HepG2 (cell line): ENCODE data around the gene C11orf65. TPM values are rescaled to one million over a fixed set of nuclear protein-coding genes. Genes with fewer than 3 reads are reported as not detected.

Experiments used
- ATF1 ChIP-seq: IDR thresholded peaks from 2 replicates; pipeline ENCODE4 v1.6.1; 2016; ENCODE audit warnings: mild to moderate bottlenecking, control low read depth
- DR1 ChIP-seq: sonication (generic); formaldehyde crosslinking; IDR thresholded peaks from 2 replicates; pipeline ENCODE4 v1.8.0; 2021; ENCODE audit warnings: mild to moderate bottlenecking, missing genetic modification reagents, inconsistent platforms
- GATAD2A ChIP-seq: IDR thresholded peaks from 2 replicates; pipeline ENCODE4 v1.6.1; 2016
- ISX ChIP-seq: sonication (generic); formaldehyde crosslinking; conservative IDR thresholded peaks from 2 replicates; pipeline ENCODE4 v1.5.0; 2020; ENCODE audit warnings: missing genetic modification reagents
- JUN ChIP-seq: sonication (generic); formaldehyde crosslinking; IDR thresholded peaks from 2 replicates; pipeline ENCODE4 v1.4.0; 2020; ENCODE audit warnings: mild to moderate bottlenecking, missing genetic modification reagents
- MYPOP ChIP-seq: sonication (generic); formaldehyde crosslinking; IDR thresholded peaks from 2 replicates; pipeline ENCODE4 v1.8.1; 2023; ENCODE audit warnings: mild to moderate bottlenecking, moderate library complexity, missing genetic modification reagents
- RFXAP ChIP-seq: sonication (generic); formaldehyde crosslinking; IDR thresholded peaks from 2 replicates; pipeline ENCODE4 v1.4.0; 2020; ENCODE audit warnings: missing genetic modification reagents, borderline replicate concordance
- SAFB2 ChIP-seq: sonication (generic); formaldehyde crosslinking; IDR thresholded peaks from 2 replicates; pipeline ENCODE4 v1.5.1; 2020; ENCODE audit warnings: missing genetic modification reagents, low read depth, mild to moderate bottlenecking, borderline replicate concordance
- ZC3H13 ChIP-seq: sonication (generic); formaldehyde crosslinking; IDR thresholded peaks from 2 replicates; pipeline ENCODE4 v1.8.1; 2023; ENCODE audit warnings: mild to moderate bottlenecking, missing genetic modification reagents, moderate library complexity
- ZNF280D ChIP-seq: sonication (generic); formaldehyde crosslinking; IDR thresholded peaks from 2 replicates; pipeline ENCODE4 v1.5.1; 2020; ENCODE audit warnings: mild to moderate bottlenecking, missing genetic modification reagents
- ZNF430 ChIP-seq: sonication (generic); formaldehyde crosslinking; IDR thresholded peaks from 2 replicates; pipeline ENCODE4 v1.9.0; 2021; ENCODE audit warnings: mild to moderate bottlenecking, missing genetic modification reagents
- ZNF605 ChIP-seq: sonication (generic); formaldehyde crosslinking; IDR thresholded peaks from 2 replicates; pipeline ENCODE4 v1.8.0; 2022; ENCODE audit warnings: mild to moderate bottlenecking, missing genetic modification reagents
- ZNF670 ChIP-seq: sonication (generic); formaldehyde crosslinking; IDR thresholded peaks from 2 replicates; pipeline ENCODE4 v1.8.0; 2022; ENCODE audit warnings: mild to moderate bottlenecking, missing genetic modification reagents, borderline replicate concordance
- ZNF777 ChIP-seq: sonication (generic); formaldehyde crosslinking; IDR thresholded peaks from 2 replicates; pipeline ENCODE4 v1.4.0; 2020; ENCODE audit warnings: missing genetic modification reagents
- ZSCAN9 ChIP-seq: IDR thresholded peaks from 2 replicates; pipeline ENCODE4 v1.6.1; 2016; ENCODE audit warnings: borderline replicate concordance
- polyA plus RNA-seq, 8 experiments: library from polyadenylated mRNA; depleted of rRNA in 3 of 8; stranded (reverse) in 7 of 8; unstranded in 1 of 8; fragments of >200 nt; fragmentation: Illumina TruSeq in 4 of 8; extraction: Trizol in 4 of 8; gene quantifications; 2 replicates each; pipeline versions ENCODE4 v1.2.1 to v1.2.3, GENCODE V29; 2011 to 2016; ENCODE audit warnings: low read depth in 4 of 8, missing spikeins in 1 of 8, mixed read lengths in 1 of 8; ENCODE audit not compliant: insufficient read depth in 1 of 8
- total RNA-seq, 5 experiments: library from RNA; depleted of rRNA; stranded (reverse); fragments of >200 nt; fragmentation: Illumina TruSeq; extraction: Trizol; gene quantifications; 2 replicates each; pipeline ENCODE4 v1.2.3, GENCODE V29; 2016; ENCODE audit warnings: low read depth in 1 of 5
- TF ChIP-seq, protein P1 (sequence below): sonication (generic); formaldehyde crosslinking; conservative IDR thresholded peaks from 2 replicates; pipeline ENCODE4 v1.8.0; 2022; ENCODE audit warnings: mild to moderate bottlenecking, moderate library complexity, missing genetic modification reagents
- TF ChIP-seq, protein P2 (sequence below): sonication (generic); formaldehyde crosslinking; IDR thresholded peaks from 2 replicates; pipeline ENCODE4 v1.4.0; 2020; ENCODE audit warnings: missing genetic modification reagents, borderline replicate concordance
- TF ChIP-seq, protein P3 (sequence below): sonication (generic); formaldehyde crosslinking; IDR thresholded peaks from 2 replicates; pipeline ENCODE4 v1.8.1; 2022; ENCODE audit warnings: mild to moderate bottlenecking, missing genetic modification reagents
- TF ChIP-seq, protein P4 (sequence below): IDR thresholded peaks from 2 replicates; pipeline ENCODE4 v1.6.1; 2018; ENCODE audit warnings: missing genetic modification reagents

Gene C11orf65
- total and polyA plus RNA-seq, 2 of the 13 experiments (the other 11 are each of a cell fraction or from before 2014, with no cell fraction given) = 0.38 to 0.42 TPM

GRCh38 chr11:108497317-108498045, 30.2 kb upstream of the C11orf65 start (continued):
- no peak; the same call in 1 of the 2 replicates for TF ChIP-seq SAFB2
- no peak for TF ChIP-seq ZNF670 (CRISPR knock-in tag)
- TF ChIP-seq ZNF280D (CRISPR knock-in tag) = 0 out of 2 replicates have a peak, but pooled peaks have one; percentile 32
- TF ChIP-seq DR1 = peak; percentile 50
- peak; percentile 71; the same call in 1 of the 2 replicates for TF ChIP-seq ZNF430
- TF ChIP-seq, protein P1, sequence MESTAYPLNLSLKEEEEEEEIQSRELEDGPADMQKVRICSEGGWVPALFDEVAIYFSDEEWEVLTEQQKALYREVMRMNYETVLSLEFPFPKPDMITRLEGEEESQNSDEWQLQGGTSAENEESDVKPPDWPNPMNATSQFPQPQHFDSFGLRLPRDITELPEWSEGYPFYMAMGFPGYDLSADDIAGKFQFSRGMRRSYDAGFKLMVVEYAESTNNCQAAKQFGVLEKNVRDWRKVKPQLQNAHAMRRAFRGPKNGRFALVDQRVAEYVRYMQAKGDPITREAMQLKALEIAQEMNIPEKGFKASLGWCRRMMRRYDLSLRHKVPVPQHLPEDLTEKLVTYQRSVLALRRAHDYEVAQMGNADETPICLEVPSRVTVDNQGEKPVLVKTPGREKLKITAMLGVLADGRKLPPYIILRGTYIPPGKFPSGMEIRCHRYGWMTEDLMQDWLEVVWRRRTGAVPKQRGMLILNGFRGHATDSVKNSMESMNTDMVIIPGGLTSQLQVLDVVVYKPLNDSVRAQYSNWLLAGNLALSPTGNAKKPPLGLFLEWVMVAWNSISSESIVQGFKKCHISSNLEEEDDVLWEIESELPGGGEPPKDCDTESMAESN (CRISPR knock-in tag) = 0 out of 2 replicates have a peak, but pooled peaks have one; percentile 28
- TF ChIP-seq, protein P2, sequence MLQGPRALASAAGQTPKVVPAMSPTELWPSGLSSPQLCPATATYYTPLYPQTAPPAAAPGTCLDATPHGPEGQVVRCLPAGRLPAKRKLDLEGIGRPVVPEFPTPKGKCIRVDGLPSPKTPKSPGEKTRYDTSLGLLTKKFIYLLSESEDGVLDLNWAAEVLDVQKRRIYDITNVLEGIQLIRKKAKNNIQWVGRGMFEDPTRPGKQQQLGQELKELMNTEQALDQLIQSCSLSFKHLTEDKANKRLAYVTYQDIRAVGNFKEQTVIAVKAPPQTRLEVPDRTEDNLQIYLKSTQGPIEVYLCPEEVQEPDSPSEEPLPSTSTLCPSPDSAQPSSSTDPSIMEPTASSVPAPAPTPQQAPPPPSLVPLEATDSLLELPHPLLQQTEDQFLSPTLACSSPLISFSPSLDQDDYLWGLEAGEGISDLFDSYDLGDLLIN (CRISPR knock-in tag) = no peak
- TF ChIP-seq GATAD2A (CRISPR knock-in tag) = peak; percentile 58
- 0 out of 2 replicates have a peak, but pooled peaks have one; percentile 26 for TF ChIP-seq ISX (CRISPR knock-in tag)
- peak; percentile 69 for TF ChIP-seq ZNF605
- TF ChIP-seq MYPOP (CRISPR knock-in tag) = peak; percentile 51; the same call in 1 of the 2 replicates
- 0 out of 2 replicates have a peak, but pooled peaks have one; percentile 43 for TF ChIP-seq ZSCAN9
- TF ChIP-seq ZNF777 (CRISPR knock-in tag) = no peak; the same call in 1 of the 2 replicates
- 0 out of 2 replicates have a peak, but pooled peaks have one; percentile 12 for TF ChIP-seq RFXAP (CRISPR knock-in tag)
- TF ChIP-seq ATF1 (CRISPR knock-in tag) = peak; percentile 43; the same call in 1 of the 2 replicates
- TF ChIP-seq, protein P3, sequence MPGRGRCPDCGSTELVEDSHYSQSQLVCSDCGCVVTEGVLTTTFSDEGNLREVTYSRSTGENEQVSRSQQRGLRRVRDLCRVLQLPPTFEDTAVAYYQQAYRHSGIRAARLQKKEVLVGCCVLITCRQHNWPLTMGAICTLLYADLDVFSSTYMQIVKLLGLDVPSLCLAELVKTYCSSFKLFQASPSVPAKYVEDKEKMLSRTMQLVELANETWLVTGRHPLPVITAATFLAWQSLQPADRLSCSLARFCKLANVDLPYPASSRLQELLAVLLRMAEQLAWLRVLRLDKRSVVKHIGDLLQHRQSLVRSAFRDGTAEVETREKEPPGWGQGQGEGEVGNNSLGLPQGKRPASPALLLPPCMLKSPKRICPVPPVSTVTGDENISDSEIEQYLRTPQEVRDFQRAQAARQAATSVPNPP (CRISPR knock-in tag) = 0 out of 2 replicates have a peak, but pooled peaks have one; percentile 13
- TF ChIP-seq, protein P4, sequence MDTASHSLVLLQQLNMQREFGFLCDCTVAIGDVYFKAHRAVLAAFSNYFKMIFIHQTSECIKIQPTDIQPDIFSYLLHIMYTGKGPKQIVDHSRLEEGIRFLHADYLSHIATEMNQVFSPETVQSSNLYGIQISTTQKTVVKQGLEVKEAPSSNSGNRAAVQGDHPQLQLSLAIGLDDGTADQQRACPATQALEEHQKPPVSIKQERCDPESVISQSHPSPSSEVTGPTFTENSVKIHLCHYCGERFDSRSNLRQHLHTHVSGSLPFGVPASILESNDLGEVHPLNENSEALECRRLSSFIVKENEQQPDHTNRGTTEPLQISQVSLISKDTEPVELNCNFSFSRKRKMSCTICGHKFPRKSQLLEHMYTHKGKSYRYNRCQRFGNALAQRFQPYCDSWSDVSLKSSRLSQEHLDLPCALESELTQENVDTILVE (CRISPR knock-in tag) = 0 out of 2 replicates have a peak, but pooled peaks have one; percentile 47
- peak; percentile 75 for TF ChIP-seq JUN (CRISPR knock-in tag)
- 0 out of 2 replicates have a peak, but pooled peaks have one; percentile 59 for TF ChIP-seq ZC3H13
